SJCRH30 (cell line): ENCODE results near the gene PSMC3IP. TPM values are rescaled to one million over a fixed set of nuclear protein-coding genes. Genes with fewer than 3 reads are reported as not detected.
"Not testable (repeated sequence)": the region's sequence is repeated elsewhere in the genome, so short reads cannot be mapped to it uniquely, and the experiment has no call there.

Source experiments
- DNase-seq, 2 experiments: peaks; one replicate each; pipeline ENCODE4 v3.0.0-alpha.2; 2015 to 2020
- H3K27ac ChIP-seq: fragments of 250-450 bp; sonication (Bioruptor Pico); 2 replicates; pipeline ENCODE4 v1.5.1; 2020; ENCODE audit warnings: mild to moderate bottlenecking, moderate library complexity
- H3K27me3 ChIP-seq: fragments of 250-450 bp; sonication (Bioruptor Pico); 2 replicates; pipeline ENCODE4 v1.5.1; 2020; ENCODE audit warnings: mild to moderate bottlenecking, moderate library complexity
- H3K36me3 ChIP-seq: fragments of 250-450 bp; sonication (Bioruptor Pico); 2 replicates; pipeline ENCODE4 v1.5.1; 2020; ENCODE audit warnings: mild to moderate bottlenecking, moderate library complexity
- H3K4me1 ChIP-seq: fragments of 250-450 bp; sonication (Bioruptor Pico); 2 replicates; pipeline ENCODE4 v1.5.1; 2020; ENCODE audit warnings: mild to moderate bottlenecking, moderate library complexity
- H3K4me3 ChIP-seq: fragments of 250-450 bp; sonication (Bioruptor Pico); 2 replicates; pipeline ENCODE4 v1.5.1; 2020; ENCODE audit warnings: mild to moderate bottlenecking, moderate library complexity
- H3K9me3 ChIP-seq: fragments of 250-450 bp; sonication (Bioruptor Pico); replicated peaks from 2 replicates; pipeline ENCODE4 v1.5.1; 2020; ENCODE audit warnings: mild to moderate bottlenecking, moderate library complexity
- total RNA-seq: library from RNA; depleted of rRNA; stranded (reverse); fragments of >200 nt; shearing (Covaris generic); gene quantifications from 2 replicates; pipeline ENCODE4 v1.2.3, GENCODE V29; 2014

Gene PSMC3IP
- total RNA-seq, 1 experiment from 2014 or later: 29.7 TPM

GRCh38 chr17:42543190-42544079, 34.1 kb downstream of the PSMC3IP start:
- Histone ChIP-seq H3K9me3 (no peaks in the 10 kb centered on the region), H3K4me3 (no peak overlapping the region), H3K4me1 (no peaks in the 10 kb centered on the region), H3K36me3 (peaks cover 5% of the 10 kb centered on the region), H3K27ac (no peak overlapping the region), H3K27me3 (no peaks in the 10 kb centered on the region)
- no peak for DNase-seq

GRCh38 chr17:42541041-42541833, 36.3 kb downstream of the PSMC3IP start:
- Histone ChIP-seq H3K9me3 (no peaks in the 10 kb centered on the region), H3K4me3 (no peak overlapping the region), H3K27me3 (no peaks in the 10 kb centered on the region), H3K4me1 (peaks cover 6% of the 10 kb centered on the region; the same call in 1 of the 2 replicates), H3K27ac (no peak overlapping the region), H3K36me3 (peaks cover 5% of the 10 kb centered on the region)
- DNase-seq: no peak

DNA sequence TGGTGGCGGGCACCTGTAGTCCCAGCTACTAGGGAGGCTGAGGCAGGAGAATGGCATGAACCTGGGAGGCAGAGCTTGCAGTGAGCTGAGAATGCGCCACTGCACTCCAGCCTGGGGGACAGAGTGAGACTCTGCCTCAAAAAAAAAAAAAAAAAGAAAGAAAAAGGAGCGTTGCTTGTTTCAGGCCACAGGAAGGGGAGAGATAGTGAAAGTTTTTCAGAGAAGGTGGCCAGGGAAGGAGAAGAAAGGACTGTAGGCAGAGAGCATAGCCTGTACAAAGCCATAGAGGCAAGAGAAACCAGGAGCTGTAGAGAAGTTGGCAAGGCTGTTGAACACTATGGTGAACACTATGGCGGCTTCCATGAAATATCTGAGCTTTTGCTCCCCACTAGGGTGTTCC, 37.0 kb downstream of the PSMC3IP start:
- not testable (repeated sequence) for DNase-seq, H3K27me3 ChIP-seq, H3K27ac ChIP-seq, H3K36me3 ChIP-seq, H3K4me3 ChIP-seq, H3K4me1 ChIP-seq, H3K9me3 ChIP-seq

- no peak overlapping the region for H3K4me3 ChIP-seq
- no peaks in the 10 kb centered on the region for H3K9me3 ChIP-seq
- peaks cover 15% of the 10 kb centered on the region for H3K4me1 ChIP-seq
- no peaks in the 10 kb centered on the region for H3K27me3 ChIP-seq
- H3K27ac ChIP-seq: no peak overlapping the region
- peaks cover 5% of the 10 kb centered on the region for H3K36me3 ChIP-seq
- no peak for DNase-seq
Measured at GRCh38 chr17:42538482-42538881, 39.0 kb downstream of the PSMC3IP start.

DNA sequence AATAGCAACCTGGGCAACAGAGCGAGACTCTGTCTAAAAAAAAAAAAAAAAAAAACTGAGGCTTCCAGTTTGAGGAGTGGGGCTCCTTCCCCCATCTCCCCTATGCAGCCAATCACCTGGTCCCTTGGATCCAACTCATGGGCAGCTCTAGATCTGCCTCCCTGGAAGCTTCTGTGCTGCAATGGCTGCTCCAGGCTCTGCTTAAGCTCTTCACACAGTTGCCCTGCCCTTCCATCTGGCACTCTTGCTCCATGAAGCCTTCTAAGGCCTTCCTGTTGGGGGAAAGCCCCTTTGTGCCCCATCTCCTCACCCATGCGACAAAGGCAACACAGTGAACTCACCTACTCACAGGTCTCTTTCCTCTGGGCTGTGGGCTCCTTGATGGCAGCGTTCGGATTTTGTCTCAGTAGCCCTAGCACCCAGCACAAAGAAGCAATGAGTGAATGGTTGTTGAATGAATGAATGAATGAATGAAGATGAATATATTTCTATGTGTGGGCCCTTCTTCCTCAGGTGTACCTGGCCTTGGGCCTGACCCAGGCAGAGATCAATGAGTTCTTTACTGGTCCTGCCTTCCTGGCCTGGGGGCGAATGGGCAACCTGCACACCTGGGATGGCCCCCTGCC, 39.6 kb downstream of the PSMC3IP start:
- Histone ChIP-seq H3K27me3 (no peaks in the 10 kb centered on the region), H3K27ac (peak overlapping the region; percentile 98), H3K4me1 (peaks cover 15% of the 10 kb centered on the region), H3K36me3 (peaks cover 5% of the 10 kb centered on the region; the same call in 1 of the 2 replicates), H3K9me3 (no peaks in the 10 kb centered on the region), H3K4me3 (no peak overlapping the region)
- no peak for DNase-seq

GRCh38 chr17:42537156-42537805, 40.2 kb downstream of the PSMC3IP start:
- H3K36me3 ChIP-seq: peaks cover 3% of the 10 kb centered on the region; the same call in 1 of the 2 replicates
- no peaks in the 10 kb centered on the region for H3K27me3 ChIP-seq
- no peak for DNase-seq
- no peaks in the 10 kb centered on the region for H3K9me3 ChIP-seq
- peak overlapping the region; percentile 63 for H3K4me3 ChIP-seq
- H3K4me1 ChIP-seq: peaks cover 15% of the 10 kb centered on the region
- peak overlapping the region; percentile 98 for H3K27ac ChIP-seq

- no peaks in the 10 kb centered on the region for H3K27me3 ChIP-seq
- peaks cover 15% of the 10 kb centered on the region for H3K4me1 ChIP-seq
- peak overlapping the region; percentile 63 for H3K4me3 ChIP-seq
- peak overlapping the region; percentile 98 for H3K27ac ChIP-seq
- peak; percentile 96 to 97 for DNase-seq
- H3K9me3 ChIP-seq: no peaks in the 10 kb centered on the region
- H3K36me3 ChIP-seq: peaks cover 3% of the 10 kb centered on the region; the same call in 1 of the 2 replicates
Measured at GRCh38 chr17:42536372-42537155, 41.0 kb downstream of the PSMC3IP start.

GRCh38 chr17:42536048-42536371, 41.5 kb downstream of the PSMC3IP start, which contains the start of gene NAGLU:
Gene NAGLU, plus strand, starts transcription at chr17:42536241. Its CDS starts 32 bp downstream, at chr17:42536273.
- H3K4me3 ChIP-seq: peak within 1 kb of the TSS; percentile 63
- peaks cover 15% of the 10 kb centered on the region for H3K4me1 ChIP-seq
- no peaks in the 10 kb centered on the region for H3K27me3 ChIP-seq
- H3K27ac ChIP-seq: peak within 1 kb of the TSS; percentile 98
- no peaks in the 10 kb centered on the region for H3K9me3 ChIP-seq
- H3K36me3 ChIP-seq: no peaks in the 10 kb centered on the region
- DNase-seq: peak; percentile 97 to 98

- no peak for DNase-seq
- H3K27ac ChIP-seq: peak overlapping the region; percentile 64
- peak overlapping the region; percentile 63 for H3K4me3 ChIP-seq
- H3K27me3 ChIP-seq: no peaks in the 10 kb centered on the region
- H3K36me3 ChIP-seq: no peaks in the 10 kb centered on the region
- H3K4me1 ChIP-seq: peaks cover 16% of the 10 kb centered on the region
- H3K9me3 ChIP-seq: no peaks in the 10 kb centered on the region
Measured at GRCh38 chr17:42535155-42536047, 42.1 kb downstream of the PSMC3IP start.

GRCh38 chr17:42531455-42532354, 45.8 kb downstream of the PSMC3IP start:
- DNase-seq: no peak

DNA sequence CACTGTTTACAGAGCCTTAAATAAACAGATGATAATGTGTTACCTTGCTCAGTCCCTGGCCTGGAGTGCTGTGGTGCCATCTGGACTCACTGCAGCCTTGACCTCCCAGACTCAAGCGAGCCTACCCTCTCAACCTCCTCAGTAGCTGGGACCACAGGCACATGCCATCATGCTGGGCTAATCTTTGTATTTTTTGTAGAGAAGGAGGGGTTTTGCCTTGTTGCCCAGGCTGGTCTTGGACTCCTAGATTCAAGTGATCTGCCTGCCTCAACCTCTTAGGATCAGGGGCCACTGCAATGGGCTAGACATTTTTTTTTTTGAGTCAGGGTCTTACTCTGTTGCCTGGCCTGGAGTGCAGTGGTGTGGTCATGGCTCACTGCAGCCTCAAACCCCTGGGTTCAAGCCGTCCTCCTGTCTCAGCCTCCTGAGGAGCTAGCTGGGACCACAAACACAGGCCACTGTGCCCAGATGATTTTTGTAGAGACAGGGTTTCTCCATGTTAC, 46.5 kb downstream of the PSMC3IP start:
- no peak overlapping the region for H3K27ac ChIP-seq
- H3K4me1 ChIP-seq: peaks cover 11% of the 10 kb centered on the region
- no peak overlapping the region for H3K4me3 ChIP-seq
- no peaks in the 10 kb centered on the region for H3K27me3 ChIP-seq
- H3K36me3 ChIP-seq: no peaks in the 10 kb centered on the region
- no peaks in the 10 kb centered on the region for H3K9me3 ChIP-seq
- no peak for DNase-seq

More at GRCh38 chr17:42531455-42532354, 45.8 kb downstream of the PSMC3IP start:
- H3K27ac ChIP-seq: no peak overlapping the region
- H3K4me3 ChIP-seq: peak overlapping the region; percentile 41
- H3K4me1 ChIP-seq: peaks cover 11% of the 10 kb centered on the region
- no peaks in the 10 kb centered on the region for H3K27me3 ChIP-seq
- H3K9me3 ChIP-seq: no peaks in the 10 kb centered on the region
- H3K36me3 ChIP-seq: no peaks in the 10 kb centered on the region

GRCh38 chr17:42529061-42529460, 48.5 kb downstream of the PSMC3IP start:
- Histone ChIP-seq H3K27me3 (no peaks in the 10 kb centered on the region), H3K27ac (no peak overlapping the region), H3K4me1 (0 out of 2 replicates have a peak, but pooled peaks cover 2% of the 10 kb centered on the region), H3K9me3 (no peaks in the 10 kb centered on the region), H3K36me3 (no peaks in the 10 kb centered on the region), H3K4me3 (no peak overlapping the region)
- DNase-seq: no peak
